DMS 273 (cell line): ENCODE results near the gene TSNAX.
"Not testable (repeated sequence)": the region's sequence is repeated elsewhere in the genome, so short reads cannot be mapped to it uniquely, and the experiment has no call there.

Source experiments
- DNase-seq: peaks from one replicate; lab custom pipeline; 2025; ENCODE audit not compliant: unreplicated experiment; lab: John Stamatoyannopoulos, UW

The TSNAX gene

GRCh38 chr1:231528172-231529029 lies at the start of gene TSNAX:
Gene TSNAX, plus strand, starts transcription at chr1:231528669. Its CDS starts 142 bp downstream, at chr1:231528811.
- DNase-seq: peak; percentile 99

- DNase-seq: no peak
Observed at GRCh38 chr1:231478811-231479210, 49.7 kb upstream of the TSNAX start.

GRCh38 chr1:231480008-231480407 lies 48.5 kb upstream of the TSNAX start:
- DNase-seq: no peak

- DNase-seq: no peak
Observed at GRCh38 chr1:231481289-231481688, 47.2 kb upstream of the TSNAX start.

GRCh38 chr1:231485029-231485784 lies 43.3 kb upstream of the TSNAX start:
- peak; percentile 8 for DNase-seq

GRCh38 chr1:231487019-231487418 lies 41.5 kb upstream of the TSNAX start:
- peak; percentile 66 for DNase-seq

- DNase-seq: no peak
Observed at GRCh38 chr1:231487910-231488309, 40.6 kb upstream of the TSNAX start.

- DNase-seq: no peak
Observed at GRCh38 chr1:231493421-231494185, 34.9 kb upstream of the TSNAX start.

GRCh38 chr1:231494439-231495110 lies 33.9 kb upstream of the TSNAX start:
- no peak for DNase-seq

GRCh38 chr1:231497629-231498152 lies 30.8 kb upstream of the TSNAX start:
- DNase-seq: no peak

- peak; percentile 12 for DNase-seq
Observed at GRCh38 chr1:231499148-231499763, 29.2 kb upstream of the TSNAX start.

- DNase-seq: no peak
Observed at GRCh38 chr1:231500666-231501065, 27.8 kb upstream of the TSNAX start.

GRCh38 chr1:231503168-231503567 lies 25.3 kb upstream of the TSNAX start:
- DNase-seq: not testable (repeated sequence)

GRCh38 chr1:231507476-231508355 lies 20.8 kb upstream of the TSNAX start:
- no peak for DNase-seq

- DNase-seq: no peak
Observed at GRCh38 chr1:231508497-231508896, 20.0 kb upstream of the TSNAX start.

- no peak for DNase-seq
Observed at GRCh38 chr1:231508941-231509340, 19.5 kb upstream of the TSNAX start.

GRCh38 chr1:231512147-231512698 lies 16.2 kb upstream of the TSNAX start:
- no peak for DNase-seq

GRCh38 chr1:231515748-231516147 lies 12.7 kb upstream of the TSNAX start:
- no peak for DNase-seq

GRCh38 chr1:231517076-231517475 lies 11.4 kb upstream of the TSNAX start:
- no peak for DNase-seq
